Measurements from ENCODE around the gene TMEM245.

The TMEM245 gene

GRCh38 chr9:109101202-109101595, 18.5 kb downstream of the TMEM245 start:
- DNase-seq (ENCODE audit: low read depth) = no peak

GRCh38 chr9:109100543-109101201, 19.1 kb downstream of the TMEM245 start:
- DNase-seq (ENCODE audit: low read depth) = no peak

- DNase-seq (ENCODE audit: low read depth) = no peak
Measured at GRCh38 chr9:109098960-109099308, 20.8 kb downstream of the TMEM245 start.

- DNase-seq (ENCODE audit: low read depth) = peak; percentile 84
Measured at GRCh38 chr9:109098171-109098959, 21.4 kb downstream of the TMEM245 start.

GRCh38 chr9:109097146-109097545, 22.6 kb downstream of the TMEM245 start:
- no peak for DNase-seq (ENCODE audit: low read depth)

- DNase-seq (ENCODE audit: low read depth) = no peak
Measured at GRCh38 chr9:109095321-109095720, 24.4 kb downstream of the TMEM245 start.

GRCh38 chr9:109094268-109094667, 25.5 kb downstream of the TMEM245 start:
- no peak for DNase-seq (ENCODE audit: low read depth)

GRCh38 chr9:109092587-109092986, 27.2 kb downstream of the TMEM245 start:
- no peak for DNase-seq (ENCODE audit: low read depth)

GRCh38 chr9:109092051-109092580, 27.6 kb downstream of the TMEM245 start:
- no peak for DNase-seq (ENCODE audit: low read depth)

- DNase-seq (ENCODE audit: low read depth) = peak; percentile 53
Measured at GRCh38 chr9:109088221-109088620, 31.5 kb downstream of the TMEM245 start.

- no peak for DNase-seq (ENCODE audit: low read depth)
Measured at GRCh38 chr9:109087795-109088194, 32.0 kb downstream of the TMEM245 start.

- peak; percentile 61 for DNase-seq (ENCODE audit: low read depth)
Measured at GRCh38 chr9:109086221-109086620, 33.5 kb downstream of the TMEM245 start.

- no peak for DNase-seq (ENCODE audit: low read depth)
Measured at GRCh38 chr9:109085510-109085909, 34.2 kb downstream of the TMEM245 start.

- DNase-seq (ENCODE audit: low read depth) = no peak
Measured at GRCh38 chr9:109083813-109084405, 35.8 kb downstream of the TMEM245 start.

GRCh38 chr9:109083141-109083540, 36.6 kb downstream of the TMEM245 start:
- no peak for DNase-seq (ENCODE audit: low read depth)

- DNase-seq (ENCODE audit: low read depth) = no peak
Measured at GRCh38 chr9:109082091-109082620, 37.6 kb downstream of the TMEM245 start.

- DNase-seq (ENCODE audit: low read depth) = no peak
Measured at GRCh38 chr9:109074236-109074889, 45.4 kb downstream of the TMEM245 start.

GRCh38 chr9:109072821-109073435, 46.8 kb downstream of the TMEM245 start:
- no peak for DNase-seq (ENCODE audit: low read depth)

- DNase-seq (ENCODE audit: low read depth) = no peak
Measured at GRCh38 chr9:109072133-109072692, 47.5 kb downstream of the TMEM245 start.

- no peak for DNase-seq (ENCODE audit: low read depth)
Measured at GRCh38 chr9:109068764-109069163, 51.0 kb downstream of the TMEM245 start.

- DNase-seq (ENCODE audit: low read depth) = peak; percentile 60
Measured at GRCh38 chr9:109064963-109065702, 54.6 kb downstream of the TMEM245 start.
